Ishikawa (cell line): Measurements from ENCODE around the gene PEX26.

Experiments
- EP300 ChIP-seq: IDR thresholded peaks from 2 replicates; pipeline ENCODE4 v1.6.1; 2012; ENCODE audit warnings: borderline replicate concordance
- TF ChIP-seq, protein P1 (sequence below): IDR thresholded peaks from 2 replicates; pipeline ENCODE4 v1.6.1; 2012

DNA sequence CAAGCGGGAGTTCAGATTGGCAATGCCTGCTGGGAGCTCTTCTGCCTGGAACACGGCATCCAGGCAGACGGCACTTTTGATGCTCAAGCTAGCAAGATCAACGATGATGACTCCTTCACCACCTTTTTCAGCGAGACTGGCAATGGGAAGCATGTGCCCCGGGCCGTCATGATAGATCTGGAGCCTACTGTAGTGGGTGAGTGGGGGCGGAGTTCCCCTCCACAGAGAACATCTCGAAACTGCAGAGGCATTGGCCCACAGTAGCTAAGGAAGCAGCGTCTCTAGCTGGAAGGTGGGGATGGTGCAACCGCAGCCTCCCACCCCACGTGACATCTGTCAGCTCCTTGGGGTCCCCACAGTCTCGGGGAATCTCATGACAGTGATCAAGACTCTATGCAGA, 43.7 kb downstream of the PEX26 start:
- TF ChIP-seq EP300 = no peak
- TF ChIP-seq, protein P1, sequence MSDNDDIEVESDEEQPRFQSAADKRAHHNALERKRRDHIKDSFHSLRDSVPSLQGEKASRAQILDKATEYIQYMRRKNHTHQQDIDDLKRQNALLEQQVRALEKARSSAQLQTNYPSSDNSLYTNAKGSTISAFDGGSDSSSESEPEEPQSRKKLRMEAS = no peak
